B cell (primary cell): ENCODE measurements around the gene KCNIP2. TPM values are rescaled to one million over a fixed set of nuclear protein-coding genes. Genes with fewer than 3 reads are reported as not detected.
A peak's percentile ranks its signal among the peaks of the same experiment; 100 is the strongest.

Experiments
- ATAC-seq: fragments of 200-7000 bp; cut with Tn5 transposase; one replicate; pipeline ENCODE4 v1.10.0; 2021; ENCODE audit warnings: low read depth, mild to moderate bottlenecking, moderate number of reproducible peaks, moderate library complexity
- CTCF ChIA-PET: fragments of 350-600 bp; sonication (Branson Sonifier 250); formaldehyde crosslinking; loops from one replicate; lab custom pipeline; 2021; ENCODE audit warnings: antibody characterized with exemption, inconsistent platforms; lab: Charles Lee
- POLR2A ChIA-PET: fragments of 350-600 bp; sonication (Branson Sonifier 250); formaldehyde crosslinking; loops from one replicate; lab custom pipeline; 2021; ENCODE audit warnings: antibody characterized with exemption; lab: Charles Lee
- DNase-seq: peaks from one replicate; pipeline ENCODE4 v3.0.0; 2013
- H2AFZ ChIP-seq: 2 replicates; pipeline ENCODE4 v1.6.1; 2012; ENCODE audit warnings: mild to moderate bottlenecking, low read depth, low read length; ENCODE audit not compliant: insufficient read depth, poor library complexity, severe bottlenecking
- H3K27ac ChIP-seq, 2 donors: 1 replicate in 1 of 2; 2 replicates in 1 of 2; pipeline ENCODE4 v1.5.1; 2012 to 2013; ENCODE audit warnings: low read length in 2 of 2, mild to moderate bottlenecking in 2 of 2, moderate library complexity in 1 of 2
- H3K27me3 ChIP-seq, 4 experiments: fragments of 200-600 bp in 1 of 4; sonication (generic) in 1 of 4; replicated peaks in 1 of 4; 1 replicate in 2 of 4; 2 replicates in 2 of 4; pipeline versions ENCODE4 v1.6.1 to v1.7.0; 2013 to 2016; ENCODE audit warnings: low read length in 3 of 4, mild to moderate bottlenecking in 2 of 4, mixed read lengths in 1 of 4, moderate library complexity in 1 of 4; ENCODE audit not compliant: insufficient read depth in 4 of 4, control insufficient read depth in 3 of 4; ENCODE audit errors: control extremely low read depth in 1 of 4
- H3K36me3 ChIP-seq, 2 experiments: replicated peaks in 1 of 2; 1 replicate in 1 of 2; 2 replicates in 1 of 2; pipeline versions ENCODE4 v1.6.1 to v1.7.1; 2013; ENCODE audit warnings: low read length in 1 of 2; ENCODE audit not compliant: insufficient read depth in 2 of 2, control insufficient read depth in 1 of 2; ENCODE audit errors: control extremely low read depth in 1 of 2, extremely low read depth in 1 of 2
- H3K4me1 ChIP-seq, 2 donors: fragments of 200-600 bp in 1 of 2; sonication (generic) in 1 of 2; 1 replicate in 1 of 2; 2 replicates in 1 of 2; pipeline versions ENCODE4 v1.5.1 to v1.6.1; 2013 to 2017; ENCODE audit warnings: low read length in 2 of 2; ENCODE audit not compliant: control insufficient read depth in 2 of 2, insufficient read depth in 2 of 2
- H3K4me2 ChIP-seq: replicated peaks from 2 replicates; pipeline ENCODE3; 2012; ENCODE audit warnings: mild to moderate bottlenecking, low read depth, low read length; ENCODE audit not compliant: poor library complexity, severe bottlenecking
- H3K4me3 ChIP-seq, 5 experiments: fragments of 200-600 bp in 1 of 5; sonication (generic) in 1 of 5; 1 replicate in 3 of 5; 2 replicates in 2 of 5; pipeline versions ENCODE4 v1.5.1 to v1.7.0; 2011 to 2016; ENCODE audit warnings: low read length in 4 of 5, mild to moderate bottlenecking in 4 of 5, low read depth in 2 of 5, control low read depth in 1 of 5, moderate library complexity in 1 of 5; ENCODE audit not compliant: insufficient read depth in 1 of 5; ENCODE audit errors: control extremely low read depth in 1 of 5, extremely low read depth in 1 of 5
- H3K79me2 ChIP-seq: fragments of 200-600 bp; sonication (generic); one replicate; pipeline ENCODE4 v1.6.0; 2016; ENCODE audit warnings: low read length; ENCODE audit not compliant: control insufficient read depth, insufficient read depth
- H3K9ac ChIP-seq: fragments of 200-600 bp; sonication (generic); 2 replicates; pipeline ENCODE4 v1.6.1; 2017; ENCODE audit warnings: mild to moderate bottlenecking, low read length, moderate library complexity
- H3K9me3 ChIP-seq, 3 donors: one replicate each; pipeline versions ENCODE4 v1.6.1 to v1.7.1; 2013; ENCODE audit warnings: low read length in 2 of 3; ENCODE audit not compliant: control insufficient read depth in 2 of 3, insufficient read depth in 1 of 3; ENCODE audit errors: control extremely low read depth in 1 of 3
- H4K20me1 ChIP-seq: 2 replicates; pipeline ENCODE4 v1.6.0; 2012; ENCODE audit warnings: mild to moderate bottlenecking, low read length; ENCODE audit not compliant: insufficient read depth, control insufficient read depth, poor library complexity, severe bottlenecking
- H3K27ac Mint-ChIP-seq: one replicate; pipeline ENCODE4 v1.8.0; 2021; ENCODE audit warnings: mixed read lengths
- H3K27me3 Mint-ChIP-seq: one replicate; pipeline ENCODE4 v1.8.0; 2021; ENCODE audit warnings: mixed read lengths
- H3K4me1 Mint-ChIP-seq: one replicate; pipeline ENCODE4 v1.8.0; 2021; ENCODE audit warnings: mixed read lengths
- H3K4me3 Mint-ChIP-seq: one replicate; pipeline ENCODE4 v1.8.0; 2021; ENCODE audit warnings: mixed read lengths
- H3K9me3 Mint-ChIP-seq: one replicate; pipeline ENCODE4 v1.8.0; 2022; ENCODE audit warnings: mixed read lengths; ENCODE audit not compliant: insufficient read depth
- CTCF ChIP-seq: fragments of 200-600 bp; IDR thresholded peaks from one replicate; pipeline ENCODE4 v1.8.0; 2022; ENCODE audit warnings: antibody characterized with exemption, mild to moderate bottlenecking
- EZH2 ChIP-seq: IDR thresholded peaks from 2 replicates; pipeline ENCODE4 v1.6.1; 2012; ENCODE audit warnings: borderline replicate concordance, low read depth, mild to moderate bottlenecking, moderate library complexity, low read length; ENCODE audit not compliant: insufficient read depth, poor library complexity, severe bottlenecking
- WGBS: methylation state at CpG from one replicate; pipeline ENCODE4 v1.1.5; 2013; ENCODE audit warnings: missing lambda C conversion rate; ENCODE audit not compliant: insufficient coverage; 5-methylcytosine and 5-hydroxymethylcytosine counted together
- intact Hi-C: fragments of 100-400 bp; cut with micrococcal nuclease; formaldehyde crosslinking; loops from one replicate; pipeline ENCODE4 v1.10.0; 2022
- polyA plus RNA-seq: library from polyadenylated mRNA; depleted of rRNA; stranded (reverse); fragments of >200 nt; gene quantifications from 2 replicates; pipeline ENCODE4 v1.2.3, GENCODE V29; 2012
- total RNA-seq, 2 donors: library from RNA; stranded (reverse); fragments of 120-200 nt in 1 of 2; gene quantifications; 1 replicate in 1 of 2; 2 replicates in 1 of 2; pipeline versions ENCODE4 v1.2.3 to v1.2.4, GENCODE V29; 2013 to 2022

The KCNIP2 gene
- total and polyA plus RNA-seq, 2 donors (not counting 1 experiment from before 2014, with no cell fraction given): 3.5 to 34.7 TPM

- Histone ChIP-seq H2AFZ (peak overlapping the region; percentile 77), H3K27me3 (no peaks in the 10 kb centered on the region), H3K9me3 (no peaks in the 10 kb centered on the region), H3K4me1 (peaks cover 30 to 50% of the 10 kb centered on the region in 2 donors), H3K9ac (peak overlapping the region; percentile 63), H4K20me1 (peaks cover 26% of the 10 kb centered on the region), H3K4me3 (peak overlapping the region; percentile 3 to 72 (median 58)), H3K4me2 (peak overlapping the region; percentile 91), H3K79me2 (peaks cover 31% of the 10 kb centered on the region), H3K36me3 (peaks cover 1 to 14% of the 10 kb centered on the region in 2 experiments), H3K27ac (peak overlapping the region; percentile 89 to 96)
- intact Hi-C loops: loop anchor here (1.0 to 5.0 kb wide), 4 partner anchors 11 to 818 kb away; partner anchors contain the start of genes ACTR1A, OGA and SUFU
- WGBS: 1% methylated on average over 15 of the region's 31 CpGs
- Mint-ChIP-seq H3K27me3 (no peaks in the 10 kb centered on the region), H3K27ac (peak overlapping the region; percentile 99), H3K4me3 (peak overlapping the region; percentile 94), H3K9me3 (no peaks in the 10 kb centered on the region), H3K4me1 (peaks cover 40% of the 10 kb centered on the region)
- ChIA-PET CTCF (interaction anchor here (1.0 to 6.4 kb wide), 3 partner anchors 12 to 243 kb away, joined by 3 to 51 read pairs (median 3); partner anchors contain the start of gene KCNIP2), POLR2A (interaction anchor here (0.6 to 7.1 kb wide), 8 partner anchors 8 to 606 kb away, joined by 3 to 102 read pairs (median 5); partner anchors contain the start of genes KCNIP2 and OGA)
- DNase-seq (peak; percentile 94), ATAC-seq (peak; percentile 39)
- TF ChIP-seq EZH2: no peak
- no peak for TF ChIP-seq CTCF
Observed at GRCh38 chr10:101829561-101830315, 13.9 kb downstream of the KCNIP2 start.
